ENCODE results near the gene LRRC1.
"Not testable (repeated sequence)": the region's sequence is repeated elsewhere in the genome, so short reads cannot be mapped to it uniquely, and the experiment has no call there.

LRRC1 gene

DNA sequence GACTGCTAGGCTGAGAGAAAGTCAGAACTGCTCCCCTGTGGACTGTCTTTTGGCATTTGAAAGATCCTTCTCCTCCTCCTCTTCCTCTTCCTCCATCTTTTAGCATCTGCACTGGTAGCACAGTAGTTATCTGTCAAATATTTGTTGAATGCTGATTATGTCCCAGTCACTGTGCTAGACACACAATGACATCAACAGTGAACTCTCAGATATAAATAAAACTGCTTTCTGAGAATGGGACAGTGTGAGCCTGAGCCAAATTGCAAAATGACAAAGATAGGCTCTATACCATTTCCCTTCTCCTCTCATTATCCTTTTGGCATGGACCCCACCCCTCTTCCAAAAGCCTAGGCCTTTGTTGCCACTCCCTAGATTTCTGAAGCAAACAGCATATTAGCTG lies 27.9 kb upstream of the LRRC1 start:
- Histone ChIP-seq H3K27ac (ENCODE audit: low read length) (no peak overlapping the region), H3K27me3 (ENCODE audit: low read depth, low read length) (no peaks in the 10 kb centered on the region), H3K9me3 (ENCODE audit: control insufficient read depth in 1 of 2, low read length in 2 of 2) (no peaks in the 10 kb centered on the region), H3K36me3 (ENCODE audit: control insufficient read depth in 1 of 2, insufficient read depth in 2 of 2, low read length in 2 of 2) (no peaks in the 10 kb centered on the region), H3K4me3 (ENCODE audit: low read depth in 1 of 2, low read length in 2 of 2) (no peak overlapping the region), H3K4me1 (ENCODE audit: control insufficient read depth in 1 of 2, insufficient read depth in 2 of 2, low read length in 2 of 2) (no peaks in the 10 kb centered on the region)

DNA sequence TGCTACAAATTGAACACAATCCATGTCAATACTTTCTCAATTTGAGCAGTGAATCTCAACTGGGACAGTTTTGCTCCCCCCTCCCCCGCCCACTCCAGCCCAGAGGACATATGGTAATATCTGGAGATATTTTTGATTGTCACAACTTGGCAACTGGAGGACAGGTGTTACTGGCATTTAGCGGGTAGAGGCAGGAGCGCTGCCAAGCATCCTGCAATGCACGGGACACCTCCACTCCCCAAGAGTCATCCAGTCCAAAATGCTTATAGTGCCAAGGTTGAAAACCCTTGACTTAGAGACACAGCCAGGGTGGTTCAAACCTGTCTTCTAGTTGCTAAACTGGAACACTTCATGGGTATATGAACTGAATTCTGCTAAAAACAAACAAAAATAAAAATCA lies 26.9 kb upstream of the LRRC1 start:
- no peaks in the 10 kb centered on the region for H3K4me1 ChIP-seq (ENCODE audit: control insufficient read depth in 1 of 2, insufficient read depth in 2 of 2, low read length in 2 of 2)
- H3K9me3 ChIP-seq (ENCODE audit: control insufficient read depth in 1 of 2, low read length in 2 of 2), result no peaks in the 10 kb centered on the region
- no peak overlapping the region for H3K4me3 ChIP-seq (ENCODE audit: low read depth in 1 of 2, low read length in 2 of 2)
- no peaks in the 10 kb centered on the region for H3K36me3 ChIP-seq (ENCODE audit: control insufficient read depth in 1 of 2, insufficient read depth in 2 of 2, low read length in 2 of 2)
- no peak overlapping the region for H3K27ac ChIP-seq (ENCODE audit: low read length)
- H3K27me3 ChIP-seq (ENCODE audit: low read depth, low read length), result no peaks in the 10 kb centered on the region

DNA sequence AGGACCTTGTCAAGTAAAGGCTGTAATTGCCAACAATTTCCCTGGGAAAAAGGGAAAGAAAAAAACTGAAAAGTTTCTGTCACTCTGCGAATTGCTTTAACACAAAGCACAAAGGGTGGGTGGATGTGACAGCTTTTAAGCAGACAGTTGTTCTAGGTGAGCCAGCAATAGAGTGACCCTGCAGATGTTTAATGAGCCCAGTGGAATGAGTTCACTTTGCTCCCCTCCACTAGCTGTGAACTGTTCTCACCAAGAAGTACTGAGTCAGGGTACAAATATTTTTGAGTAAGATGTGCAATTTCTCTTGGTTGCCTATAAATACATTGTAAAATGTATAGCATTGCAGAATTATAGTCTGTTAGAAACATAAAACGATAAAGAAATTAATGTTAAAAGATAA lies 26.2 kb upstream of the LRRC1 start:
- Histone ChIP-seq H3K36me3 (ENCODE audit: control insufficient read depth in 1 of 2, insufficient read depth in 2 of 2, low read length in 2 of 2) (no peaks in the 10 kb centered on the region), H3K27me3 (ENCODE audit: low read depth, low read length) (no peaks in the 10 kb centered on the region)

DNA sequence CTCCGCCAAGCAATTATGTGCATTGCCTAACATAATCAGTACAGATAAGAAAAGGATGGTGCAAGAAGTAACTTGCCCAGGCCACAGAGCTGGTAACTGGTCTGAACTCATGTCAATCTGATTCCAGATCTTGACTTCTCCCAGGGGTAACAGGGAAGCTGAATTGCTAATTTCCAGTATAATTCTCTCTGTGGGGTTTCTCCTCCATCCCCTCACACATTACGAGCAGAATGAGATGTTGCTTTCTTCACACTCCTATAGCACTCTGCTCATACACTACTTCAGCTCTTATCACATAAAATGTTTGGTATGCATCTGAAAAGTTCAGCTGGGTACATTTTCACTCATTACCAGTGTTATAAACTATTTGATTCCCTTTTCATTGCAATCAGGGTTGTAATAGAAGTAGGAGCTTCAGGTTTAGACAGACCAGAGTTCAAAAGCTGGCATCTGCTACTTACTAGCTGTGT lies 24.0 kb upstream of the LRRC1 start:
- Histone ChIP-seq H3K4me3 (ENCODE audit: low read depth in 1 of 2, low read length in 2 of 2) (no peak overlapping the region), H3K27ac (ENCODE audit: low read length) (no peak overlapping the region), H3K4me1 (ENCODE audit: control insufficient read depth in 1 of 2, insufficient read depth in 2 of 2, low read length in 2 of 2) (no peaks in the 10 kb centered on the region), H3K9me3 (ENCODE audit: control insufficient read depth in 1 of 2, low read length in 2 of 2) (peaks cover 0 to 2% of the 10 kb centered on the region in 2 donors), H3K27me3 (ENCODE audit: low read depth, low read length) (no peaks in the 10 kb centered on the region), H3K36me3 (ENCODE audit: control insufficient read depth in 1 of 2, insufficient read depth in 2 of 2, low read length in 2 of 2) (no peaks in the 10 kb centered on the region)

More for the DNA sequence above, 26.2 kb upstream of the LRRC1 start:
- Histone ChIP-seq H3K9me3 (ENCODE audit: control insufficient read depth in 1 of 2, low read length in 2 of 2) (no peaks in the 10 kb centered on the region), H3K4me3 (ENCODE audit: low read depth in 1 of 2, low read length in 2 of 2) (no peak overlapping the region), H3K4me1 (ENCODE audit: control insufficient read depth in 1 of 2, insufficient read depth in 2 of 2, low read length in 2 of 2) (no peaks in the 10 kb centered on the region), H3K27ac (ENCODE audit: low read length) (no peak overlapping the region)

- no peak overlapping the region for H3K4me3 ChIP-seq (ENCODE audit: low read depth in 1 of 2, low read length in 2 of 2)
- H3K36me3 ChIP-seq (ENCODE audit: control insufficient read depth in 1 of 2, insufficient read depth in 2 of 2, low read length in 2 of 2), result no peaks in the 10 kb centered on the region
- no peaks in the 10 kb centered on the region for H3K4me1 ChIP-seq (ENCODE audit: control insufficient read depth in 1 of 2, insufficient read depth in 2 of 2, low read length in 2 of 2)
- peaks cover 0 to 2% of the 10 kb centered on the region in 2 donors for H3K9me3 ChIP-seq (ENCODE audit: control insufficient read depth in 1 of 2, low read length in 2 of 2)
- no peaks in the 10 kb centered on the region for H3K27me3 ChIP-seq (ENCODE audit: low read depth, low read length)
- no peak overlapping the region for H3K27ac ChIP-seq (ENCODE audit: low read length)
Observed at GRCh38 chr6:53771785-53772624, 22.8 kb upstream of the LRRC1 start.

- no peak overlapping the region for H3K4me3 ChIP-seq (ENCODE audit: low read depth in 1 of 2, low read length in 2 of 2)
- H3K27me3 ChIP-seq (ENCODE audit: low read depth, low read length), result no peaks in the 10 kb centered on the region
- peaks cover 0 to 2% of the 10 kb centered on the region in 2 donors for H3K9me3 ChIP-seq (ENCODE audit: control insufficient read depth in 1 of 2, low read length in 2 of 2)
- H3K27ac ChIP-seq (ENCODE audit: low read length), result no peak overlapping the region
- no peaks in the 10 kb centered on the region for H3K4me1 ChIP-seq (ENCODE audit: control insufficient read depth in 1 of 2, insufficient read depth in 2 of 2, low read length in 2 of 2)
- no peaks in the 10 kb centered on the region for H3K36me3 ChIP-seq (ENCODE audit: control insufficient read depth in 1 of 2, insufficient read depth in 2 of 2, low read length in 2 of 2)
Observed at GRCh38 chr6:53773044-53773696, 21.6 kb upstream of the LRRC1 start.

GRCh38 chr6:53776152-53776551 lies 18.7 kb upstream of the LRRC1 start:
- H3K27me3 ChIP-seq (ENCODE audit: low read depth, low read length); H3K36me3 ChIP-seq (ENCODE audit: control insufficient read depth in 1 of 2, insufficient read depth in 2 of 2, low read length in 2 of 2); H3K4me3 ChIP-seq (ENCODE audit: low read depth in 1 of 2, low read length in 2 of 2); H3K27ac ChIP-seq (ENCODE audit: low read length); H3K9me3 ChIP-seq (ENCODE audit: control insufficient read depth in 1 of 2, low read length in 2 of 2); H3K4me1 ChIP-seq (ENCODE audit: control insufficient read depth in 1 of 2, insufficient read depth in 2 of 2, low read length in 2 of 2): not testable (repeated sequence)

GRCh38 chr6:53784991-53785390 lies 9.8 kb upstream of the LRRC1 start:
- H3K27me3 ChIP-seq (ENCODE audit: low read depth, low read length); H3K4me3 ChIP-seq (ENCODE audit: low read depth in 1 of 2, low read length in 2 of 2); H3K9me3 ChIP-seq (ENCODE audit: control insufficient read depth in 1 of 2, low read length in 2 of 2); H3K27ac ChIP-seq (ENCODE audit: low read length); H3K4me1 ChIP-seq (ENCODE audit: control insufficient read depth in 1 of 2, insufficient read depth in 2 of 2, low read length in 2 of 2); H3K36me3 ChIP-seq (ENCODE audit: control insufficient read depth in 1 of 2, insufficient read depth in 2 of 2, low read length in 2 of 2): not testable (repeated sequence)

- Histone ChIP-seq H3K27me3 (ENCODE audit: low read depth, low read length) (no peaks in the 10 kb centered on the region), H3K4me3 (ENCODE audit: low read depth in 1 of 2, low read length in 2 of 2) (no peak overlapping the region), H3K36me3 (ENCODE audit: control insufficient read depth in 1 of 2, insufficient read depth in 2 of 2, low read length in 2 of 2) (no peaks in the 10 kb centered on the region), H3K4me1 (ENCODE audit: control insufficient read depth in 1 of 2, insufficient read depth in 2 of 2, low read length in 2 of 2) (no peaks in the 10 kb centered on the region), H3K9me3 (ENCODE audit: control insufficient read depth in 1 of 2, low read length in 2 of 2) (no peaks in the 10 kb centered on the region), H3K27ac (ENCODE audit: low read length) (no peak overlapping the region)
Observed at GRCh38 chr6:53786832-53787231, 8.0 kb upstream of the LRRC1 start.

GRCh38 chr6:53790886-53791285 lies 3.9 kb upstream of the LRRC1 start:
- no peaks in the 10 kb centered on the region for H3K9me3 ChIP-seq (ENCODE audit: control insufficient read depth in 1 of 2, low read length in 2 of 2)
- H3K4me1 ChIP-seq (ENCODE audit: control insufficient read depth in 1 of 2, insufficient read depth in 2 of 2, low read length in 2 of 2), result peaks cover 0 to 17% of the 10 kb centered on the region in 2 donors
- no peaks in the 10 kb centered on the region for H3K27me3 ChIP-seq (ENCODE audit: low read depth, low read length)
- no peak overlapping the region for H3K4me3 ChIP-seq (ENCODE audit: low read depth in 1 of 2, low read length in 2 of 2)
- H3K36me3 ChIP-seq (ENCODE audit: control insufficient read depth in 1 of 2, insufficient read depth in 2 of 2, low read length in 2 of 2), result no peaks in the 10 kb centered on the region
- no peak overlapping the region for H3K27ac ChIP-seq (ENCODE audit: low read length)

GRCh38 chr6:53792016-53792415 lies 2.8 kb upstream of the LRRC1 start:
- Histone ChIP-seq H3K4me3 (ENCODE audit: low read depth in 1 of 2, low read length in 2 of 2) (no peak overlapping the region), H3K36me3 (ENCODE audit: control insufficient read depth in 1 of 2, insufficient read depth in 2 of 2, low read length in 2 of 2) (no peaks in the 10 kb centered on the region), H3K4me1 (ENCODE audit: control insufficient read depth in 1 of 2, insufficient read depth in 2 of 2, low read length in 2 of 2) (peaks cover 5 to 17% of the 10 kb centered on the region in 2 donors), H3K9me3 (ENCODE audit: control insufficient read depth in 1 of 2, low read length in 2 of 2) (no peaks in the 10 kb centered on the region), H3K27me3 (ENCODE audit: low read depth, low read length) (no peaks in the 10 kb centered on the region), H3K27ac (ENCODE audit: low read length) (no peak overlapping the region)

Data from muscle layer of duodenum (tissue), 2 donors.